GM21786 (cell line): ENCODE results near the gene GPR4.

Experiments used
- ATAC-seq: cut with Tn5 transposase; IDR thresholded peaks from one replicate; pipeline ENCODE4 v1.9.1; 2021; ENCODE audit not compliant: unreplicated experiment

GPR4 gene

GRCh38 chr19:45590300-45591003 is 11.6 kb downstream of the GPR4 start:
- no peak for ATAC-seq

DNA sequence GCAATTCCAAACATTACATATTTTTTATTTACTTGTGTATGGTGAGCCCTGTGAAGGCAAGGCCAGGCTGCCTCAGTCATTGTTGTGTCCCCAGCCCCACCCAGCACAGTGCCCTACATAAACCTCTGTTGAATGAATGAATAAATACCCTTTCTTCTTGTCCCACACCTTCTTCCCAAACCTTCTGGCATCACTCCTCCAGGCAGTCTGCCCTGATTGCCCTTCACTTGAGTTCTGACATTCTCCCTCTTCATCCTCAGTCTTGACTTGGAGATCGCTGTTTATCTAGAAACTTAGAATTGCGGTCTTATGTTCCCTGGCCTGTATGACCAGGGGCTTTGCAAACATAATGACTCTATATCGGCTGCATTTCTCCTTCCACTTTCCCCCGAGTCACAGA is 12.2 kb downstream of the GPR4 start:
- ATAC-seq = no peak

DNA sequence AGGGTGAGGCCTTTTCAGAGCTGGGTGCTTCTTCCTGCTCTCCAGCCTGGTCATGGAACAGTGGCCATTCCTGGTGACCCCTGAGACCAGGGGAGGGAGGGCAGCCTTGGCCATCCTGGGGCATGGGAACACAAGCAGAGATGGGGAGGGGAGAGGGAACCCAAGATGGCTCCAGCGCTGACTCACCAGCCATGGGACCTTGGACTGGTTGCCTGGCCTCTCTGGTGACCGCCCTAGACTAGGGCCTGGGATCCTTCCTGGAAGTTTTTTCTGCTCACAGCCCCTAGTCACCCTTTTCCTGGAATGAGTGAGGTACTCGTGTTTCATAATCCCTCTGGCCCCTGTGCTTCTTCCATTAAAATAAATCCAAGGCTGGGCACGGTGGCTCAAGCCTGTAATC is 14.1 kb downstream of the GPR4 start:
- ATAC-seq = no peak

GRCh38 chr19:45585158-45585577 is 16.8 kb downstream of the GPR4 start:
- no peak for ATAC-seq

DNA sequence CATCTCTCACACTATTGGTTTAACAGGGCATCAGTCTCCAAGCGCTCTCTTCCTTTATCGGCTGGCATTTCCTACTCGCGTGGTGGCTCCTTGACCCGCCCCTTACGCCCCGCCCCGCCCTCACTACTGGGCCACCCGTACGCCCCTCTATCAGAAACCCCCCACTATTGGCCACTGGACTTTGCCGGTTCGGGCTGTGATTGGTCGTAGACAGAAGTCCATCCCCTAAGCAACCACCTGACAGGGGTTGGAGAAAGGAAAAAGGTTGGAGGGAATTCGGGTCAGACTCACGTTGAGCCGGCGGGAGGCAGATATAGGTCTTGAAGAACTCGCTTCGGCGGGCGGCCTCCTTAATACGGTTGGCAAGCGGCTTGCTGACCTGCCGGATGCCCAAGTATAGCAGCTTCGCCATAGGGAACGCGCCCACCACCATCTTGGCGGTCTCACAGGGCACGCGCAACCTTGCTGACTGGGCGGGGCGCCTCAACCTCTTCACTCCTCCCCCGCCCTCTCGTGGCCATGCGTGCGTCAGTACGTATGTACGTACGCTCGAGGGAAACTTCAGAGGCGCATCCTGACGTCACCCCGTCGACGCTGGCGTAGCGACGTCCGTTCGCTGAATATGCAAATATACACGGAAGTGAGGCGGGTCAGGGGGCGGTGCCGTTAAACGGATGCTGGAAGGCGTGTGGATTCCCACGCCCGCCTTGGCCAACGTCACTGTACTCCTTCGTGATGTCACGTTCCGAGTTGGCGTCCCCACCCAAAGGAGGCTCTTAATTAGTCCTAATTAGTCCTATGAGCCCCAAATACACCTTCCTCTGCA is 17.5 kb downstream of the GPR4 start, which contains the start of gene OPA3:
Gene OPA3, minus strand, starts transcription at position 471 of the 826 bp plus-strand sequence. Its CDS starts 38 bp downstream, at position 433.
- peak; percentile 89 for ATAC-seq

DNA sequence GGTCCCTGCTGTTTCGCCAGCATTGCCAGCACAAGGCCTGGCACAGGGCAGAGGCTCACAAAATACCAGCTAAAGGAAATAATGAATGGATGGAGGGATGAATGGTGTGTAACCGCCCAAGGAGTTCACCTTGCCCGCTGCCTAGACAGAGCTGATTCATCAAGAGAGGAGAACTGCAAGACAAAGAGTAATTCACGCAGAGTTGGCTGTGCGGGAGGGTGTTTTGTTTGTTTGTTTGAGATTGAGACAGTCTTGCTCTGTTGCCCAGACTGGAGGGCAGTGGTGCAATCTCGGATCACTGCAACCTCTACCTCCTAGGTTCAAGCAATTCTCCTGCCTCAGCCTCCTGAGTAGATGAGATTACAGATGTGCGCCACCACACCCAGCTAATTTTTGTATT is 20.4 kb downstream of the GPR4 start:
- ATAC-seq = no peak

DNA sequence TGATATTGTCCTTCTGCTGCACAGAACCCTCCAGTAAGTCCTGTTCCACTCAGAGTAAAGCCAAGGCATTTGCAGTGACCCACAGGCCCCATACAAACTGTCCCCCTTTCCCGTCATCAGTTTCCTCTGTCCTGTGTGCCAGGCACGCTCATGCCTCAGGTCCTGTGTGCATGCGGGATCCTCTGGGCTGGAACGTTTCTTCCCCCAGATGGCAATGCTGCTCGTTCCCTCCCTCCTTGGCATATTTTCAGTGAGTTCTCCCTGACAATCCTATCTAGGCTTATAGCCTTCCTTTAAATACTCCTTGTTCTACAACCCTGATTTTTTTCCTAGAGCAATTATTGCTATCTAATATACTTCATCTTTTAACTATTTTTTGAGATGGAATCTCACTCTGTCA is 23.2 kb downstream of the GPR4 start:
- no peak for ATAC-seq

DNA sequence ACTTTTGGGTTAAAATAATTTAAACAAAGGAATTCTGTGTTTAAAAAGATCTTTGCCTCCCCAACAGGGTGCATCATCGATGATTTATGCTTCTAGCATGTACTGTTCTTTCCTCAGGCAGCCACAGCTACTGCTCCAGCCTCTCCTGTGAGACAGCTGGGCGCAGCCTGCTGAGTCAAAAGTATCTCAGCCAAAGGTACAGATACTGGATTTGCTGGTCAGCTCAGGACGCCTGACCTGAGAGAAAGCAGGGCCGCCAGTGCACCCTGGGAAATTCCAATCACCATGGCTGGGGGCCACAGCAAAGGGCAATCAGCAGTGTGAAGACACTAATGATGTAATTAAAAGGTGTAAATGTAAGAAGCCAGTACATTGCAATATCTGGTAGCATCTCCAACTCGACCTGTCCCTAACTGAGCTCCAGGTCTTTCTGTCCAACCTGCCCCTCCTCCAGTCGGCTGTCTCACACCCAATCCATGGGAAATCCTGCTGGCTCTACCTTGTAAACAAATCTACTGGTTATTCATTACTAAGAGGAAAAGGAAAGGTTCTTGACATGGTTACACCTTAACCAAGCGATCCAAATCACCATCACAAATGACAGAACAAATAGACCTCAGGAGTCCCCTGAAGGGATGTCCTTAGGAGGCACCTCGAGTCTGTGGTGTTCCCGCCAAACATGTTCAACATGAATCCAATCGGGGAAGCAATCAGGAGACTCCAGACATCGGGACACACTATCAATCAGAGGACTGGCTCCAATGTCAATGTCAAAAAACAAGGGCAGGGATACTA is 24.7 kb downstream of the GPR4 start:
- no peak for ATAC-seq

DNA sequence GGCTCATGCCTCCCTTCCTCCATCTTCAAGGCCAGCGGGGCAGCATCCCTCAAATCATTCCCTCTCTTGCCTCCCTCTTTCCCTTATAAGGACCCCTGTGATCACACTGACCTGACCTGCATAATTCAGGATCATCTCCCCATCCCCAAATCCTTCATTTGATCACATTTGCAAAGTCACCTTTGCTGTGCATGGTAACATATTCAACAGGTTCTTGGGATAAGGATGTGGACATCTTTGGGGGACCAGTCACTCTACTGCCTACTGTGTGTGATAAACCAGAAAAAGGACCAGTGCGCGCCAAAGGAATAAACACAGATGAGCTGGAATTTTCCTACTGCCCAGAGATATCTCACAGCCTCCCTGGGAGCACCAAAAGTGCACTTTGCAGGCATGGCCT is 25.3 kb downstream of the GPR4 start:
- no peak for ATAC-seq

DNA sequence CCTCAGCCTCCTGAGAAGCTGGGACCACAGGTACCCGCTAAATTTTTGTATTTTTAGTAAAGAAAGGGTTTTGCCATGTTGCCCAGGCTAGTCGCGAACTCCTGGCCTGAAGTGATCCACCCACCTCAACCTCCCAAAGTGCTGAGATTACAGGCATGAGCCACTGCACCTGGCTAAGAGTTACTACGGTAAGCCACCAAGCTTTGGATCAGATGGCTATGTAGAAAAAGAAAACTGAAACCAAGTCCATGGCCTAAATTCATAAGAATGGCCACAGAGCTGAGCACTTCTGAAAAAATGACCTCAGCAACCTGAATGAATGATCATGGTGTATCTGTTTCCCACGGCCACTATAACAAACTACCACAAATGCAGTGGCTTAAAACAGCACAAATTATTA is 26.8 kb downstream of the GPR4 start:
- no peak for ATAC-seq

GRCh38 chr19:45574526-45574925 is 27.5 kb downstream of the GPR4 start:
- no peak for ATAC-seq

DNA sequence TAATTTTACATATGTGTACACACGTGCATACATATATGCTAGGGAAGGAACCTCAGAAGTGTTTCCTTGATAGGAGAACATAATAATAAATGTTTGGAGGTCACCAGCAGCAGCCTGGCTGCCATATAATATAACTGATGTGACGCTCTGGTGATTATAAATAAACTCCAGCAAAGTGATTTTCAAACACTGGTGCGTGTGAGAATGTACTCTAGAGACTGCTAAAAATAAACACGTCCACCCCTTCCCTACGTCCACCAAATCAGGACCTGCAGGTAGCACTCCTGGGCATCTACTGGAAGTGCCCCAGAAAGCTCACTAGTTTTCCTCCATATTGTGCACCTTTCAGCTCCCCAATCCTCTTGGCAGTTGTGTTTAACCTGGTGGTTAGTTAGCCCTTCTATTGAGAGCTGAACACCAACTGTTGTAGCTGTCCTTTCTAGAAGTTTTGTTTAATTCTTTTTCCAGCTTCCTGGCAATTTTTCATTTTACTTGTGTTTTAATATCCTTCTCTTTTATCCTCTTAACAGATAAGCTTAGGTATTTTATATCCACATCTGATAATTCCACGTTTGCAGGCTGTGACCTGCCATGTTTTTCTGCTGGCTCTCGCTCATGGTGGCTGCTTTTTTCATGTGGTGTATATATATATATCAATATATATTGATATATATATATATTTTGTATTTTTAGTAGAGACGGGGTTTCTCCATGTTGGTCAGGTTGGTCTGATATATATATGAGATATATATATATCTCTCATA is 30.4 kb downstream of the GPR4 start:
- ATAC-seq = no peak

DNA sequence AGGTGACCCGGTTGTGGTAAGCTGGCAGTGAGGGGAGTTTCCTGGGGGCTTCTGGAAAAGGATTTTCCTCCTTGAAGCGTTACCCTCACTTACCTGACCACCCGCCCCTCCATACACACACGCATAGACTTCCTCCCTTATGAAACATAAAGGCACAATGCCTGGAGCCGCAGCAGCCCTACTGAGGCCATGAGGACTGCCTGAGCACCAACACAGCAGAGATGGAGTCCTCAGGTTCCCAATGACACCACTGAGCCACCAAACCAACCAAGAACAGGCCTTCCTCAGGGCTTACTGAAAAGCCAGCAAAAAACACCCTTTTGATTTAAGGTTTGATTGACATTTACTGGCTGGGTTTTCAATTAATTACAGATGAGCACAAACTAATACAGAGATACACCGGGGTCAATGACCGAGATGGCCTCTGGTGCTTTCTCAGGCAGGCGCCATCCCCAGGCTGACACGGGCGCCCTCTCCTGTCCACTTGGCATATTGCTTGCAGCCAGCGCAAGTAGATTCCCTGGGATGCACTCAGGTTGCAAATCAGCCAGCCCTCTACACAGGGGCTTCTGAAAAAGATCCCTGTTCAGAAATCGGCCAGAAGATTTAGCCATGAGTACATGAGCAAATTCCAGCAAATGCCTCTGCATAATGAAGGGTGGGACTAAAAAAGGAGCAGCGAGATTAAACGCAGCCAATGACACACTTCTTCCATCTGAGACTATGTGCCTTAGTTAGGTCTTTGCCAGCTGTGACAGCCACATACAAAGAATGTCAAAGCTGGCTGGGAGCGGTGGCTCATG is 32.2 kb downstream of the GPR4 start:
- no peak for ATAC-seq

- no peak for ATAC-seq
Measured at GRCh38 chr19:45568732-45569131, 33.3 kb downstream of the GPR4 start.

GRCh38 chr19:45567609-45568008 is 34.4 kb downstream of the GPR4 start:
- ATAC-seq = no peak

DNA sequence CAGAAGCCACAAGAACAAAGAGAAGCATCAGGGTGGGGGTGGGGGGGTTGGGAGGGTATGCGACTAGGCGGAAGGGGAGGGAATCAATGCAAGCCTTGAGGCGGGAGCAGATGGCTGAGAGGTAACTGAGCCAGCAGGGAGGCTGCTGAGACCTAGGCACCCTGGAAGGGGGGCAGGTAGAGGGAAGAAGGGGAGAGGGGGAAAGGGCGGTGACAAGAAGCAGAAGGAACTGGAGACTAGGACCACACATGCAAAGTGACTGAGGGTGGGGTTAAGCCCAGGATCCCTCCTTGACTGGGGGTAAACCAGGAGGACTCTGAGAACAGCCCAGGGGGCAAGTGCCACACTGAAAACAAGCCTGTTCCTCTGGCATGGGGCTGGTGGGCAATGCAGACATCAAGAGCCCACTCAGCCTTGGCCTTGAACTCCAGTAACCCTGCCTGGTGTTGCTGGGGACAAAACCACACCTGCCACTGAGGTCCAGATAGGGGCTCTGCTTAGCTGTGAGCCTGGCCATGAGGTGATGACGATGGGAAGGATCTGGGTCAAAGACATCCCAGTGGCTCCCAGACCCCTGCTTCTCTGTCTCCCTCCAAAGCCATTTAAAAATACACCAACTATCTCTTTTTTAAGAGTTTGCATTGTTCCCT is 37.8 kb downstream of the GPR4 start:
- no peak for ATAC-seq

- no peak for ATAC-seq
Measured at GRCh38 chr19:45560686-45561085, 41.3 kb downstream of the GPR4 start.

GRCh38 chr19:45560038-45560437 is 42.0 kb downstream of the GPR4 start:
- ATAC-seq = no peak

GRCh38 chr19:45558399-45558878 is 43.6 kb downstream of the GPR4 start:
- ATAC-seq = no peak
